Cardiac fibroblast (primary cell): ENCODE results near the gene PTPRN2.
"Not testable (repeated sequence)": the region's sequence is repeated elsewhere in the genome, so short reads cannot be mapped to it uniquely, and the experiment has no call there.

Experiments
- DNase-seq, 2 donors: peaks; one replicate each; pipeline versions ENCODE4 v3.0.0 to v3.0.0-alpha.2; 2010; ENCODE audit warnings: low read depth in 2 of 2
- H3K4me3 ChIP-seq, 2 donors: replicated peaks in 1 of 2; 1 replicate in 1 of 2; 2 replicates in 1 of 2; pipeline ENCODE4 v1.5.1; 2011; ENCODE audit warnings: low read depth in 2 of 2, low read length in 2 of 2, mild to moderate bottlenecking in 2 of 2, moderate library complexity in 1 of 2
- CTCF ChIP-seq: IDR thresholded peaks from one replicate; pipeline ENCODE4 v1.5.1; 2011; ENCODE audit warnings: low read depth, mild to moderate bottlenecking, low read length, inconsistent platforms

PTPRN2 gene

GRCh38 chr7:158430308-158431034 is 157.2 kb downstream of the PTPRN2 start:
- TF ChIP-seq CTCF = no peak
- DNase-seq = no peak
- no peak overlapping the region for H3K4me3 ChIP-seq

- no peak overlapping the region for H3K4me3 ChIP-seq
- no peak for DNase-seq
- TF ChIP-seq CTCF = no peak
These were observed 158.5 kb downstream of the PTPRN2 start for GRCh38 chr7:158428837-158429753.

GRCh38 chr7:158428131-158428836 is 159.3 kb downstream of the PTPRN2 start:
- TF ChIP-seq CTCF = no peak
- no peak overlapping the region for H3K4me3 ChIP-seq
- no peak for DNase-seq

GRCh38 chr7:158425676-158426075 is 161.9 kb downstream of the PTPRN2 start:
- H3K4me3 ChIP-seq, DNase-seq: not testable (repeated sequence)

GRCh38 chr7:158424531-158424930 is 163.1 kb downstream of the PTPRN2 start:
- no peak for DNase-seq
- no peak for TF ChIP-seq CTCF
- H3K4me3 ChIP-seq = no peak overlapping the region

GRCh38 chr7:158424011-158424410 is 163.6 kb downstream of the PTPRN2 start:
- TF ChIP-seq CTCF = no peak

More at GRCh38 chr7:158424011-158424410, 163.6 kb downstream of the PTPRN2 start:
- DNase-seq = no peak
- H3K4me3 ChIP-seq = no peak overlapping the region
